ENCODE results near the gene BCR.

Gene BCR

DNA sequence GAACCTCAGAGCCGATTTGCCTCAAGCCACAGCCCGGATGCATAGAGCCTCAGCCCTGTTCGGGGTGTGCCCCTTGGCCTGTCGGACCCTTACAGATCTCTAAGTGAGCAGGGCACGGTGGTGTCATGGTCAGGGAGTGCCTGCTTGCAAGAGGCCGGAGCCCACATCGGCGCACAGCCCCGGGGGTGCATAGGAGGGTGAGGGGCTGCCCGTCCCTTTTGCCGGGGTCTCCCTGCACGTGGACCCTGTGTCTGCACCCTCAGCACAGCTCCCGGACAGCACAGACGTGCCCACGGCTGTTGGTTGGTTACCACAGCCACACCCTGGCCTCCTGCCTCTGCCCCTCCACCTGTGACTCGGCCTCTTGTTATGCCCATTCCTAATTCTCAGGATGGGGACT, 28.5 kb upstream of the BCR start:
- DNase-seq (ENCODE audit: low read depth): no peak

GRCh38 chr22:23152238-23153114, 27.8 kb upstream of the BCR start:
- DNase-seq (ENCODE audit: low read depth): no peak

DNA sequence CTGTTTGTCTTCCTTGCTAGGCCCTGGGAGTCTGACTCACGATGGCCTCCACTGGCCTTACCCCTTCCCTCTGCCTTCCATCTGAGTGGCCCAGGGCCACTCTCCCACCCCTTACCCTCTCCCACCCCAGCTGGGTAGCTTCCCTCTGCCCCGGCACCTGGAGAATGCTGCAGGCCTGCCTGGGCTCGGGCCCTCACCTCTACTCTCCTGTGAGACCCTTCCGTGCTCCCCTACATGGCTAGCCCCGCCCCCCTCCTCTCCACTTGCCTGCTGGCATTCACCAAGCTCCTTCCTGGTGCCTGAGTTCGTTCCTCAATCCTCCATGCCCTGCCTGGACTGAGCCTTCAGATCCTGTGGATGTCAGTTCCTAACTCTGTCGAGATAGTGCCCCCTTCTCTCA, 26.3 kb upstream of the BCR start:
- no peak for DNase-seq (ENCODE audit: low read depth)

- DNase-seq (ENCODE audit: low read depth): no peak
Measured at GRCh38 chr22:23154461-23154860, 25.8 kb upstream of the BCR start.

DNA sequence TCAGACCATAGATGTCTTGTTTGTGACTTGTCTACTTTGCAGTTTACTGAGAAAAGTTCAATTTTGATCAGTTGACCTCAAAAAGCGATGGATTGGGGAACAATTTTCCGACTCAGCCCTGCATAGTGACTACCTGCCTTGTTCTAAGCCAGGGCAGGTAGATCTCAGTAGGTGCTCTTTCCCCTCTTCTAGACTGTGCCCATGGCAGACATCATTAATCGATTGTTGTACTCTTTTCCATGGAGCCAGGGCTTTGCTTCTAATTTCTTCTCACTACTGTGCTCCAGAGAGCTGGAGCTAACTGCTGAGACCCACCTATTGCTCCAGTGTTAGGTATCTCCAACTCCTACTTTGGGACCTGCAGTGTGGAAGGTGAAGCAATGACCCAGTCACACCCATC, 25.2 kb upstream of the BCR start:
- DNase-seq (ENCODE audit: low read depth): no peak

GRCh38 chr22:23155831-23156230, 24.5 kb upstream of the BCR start:
- DNase-seq (ENCODE audit: low read depth): no peak

DNA sequence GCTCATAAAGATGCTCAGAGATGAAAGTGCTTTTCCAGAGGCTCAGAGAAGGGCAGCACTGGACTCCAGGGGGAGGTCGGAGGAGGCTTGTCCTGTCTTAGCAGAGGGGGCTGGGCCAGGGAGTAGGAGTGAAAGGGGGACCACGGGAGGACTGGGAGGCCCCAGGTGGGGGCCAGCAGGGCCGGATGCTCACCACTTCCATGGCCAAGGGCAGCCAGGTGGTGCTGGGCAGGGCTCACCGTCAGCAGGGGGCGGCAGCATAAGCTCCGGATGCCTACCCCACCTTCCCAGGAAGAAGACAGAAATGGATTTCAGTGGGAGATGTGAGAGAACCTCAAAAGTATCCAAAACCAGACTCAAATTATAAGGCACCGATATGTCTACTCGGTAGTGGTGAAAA, 24.0 kb upstream of the BCR start:
- DNase-seq (ENCODE audit: low read depth): no peak

DNA sequence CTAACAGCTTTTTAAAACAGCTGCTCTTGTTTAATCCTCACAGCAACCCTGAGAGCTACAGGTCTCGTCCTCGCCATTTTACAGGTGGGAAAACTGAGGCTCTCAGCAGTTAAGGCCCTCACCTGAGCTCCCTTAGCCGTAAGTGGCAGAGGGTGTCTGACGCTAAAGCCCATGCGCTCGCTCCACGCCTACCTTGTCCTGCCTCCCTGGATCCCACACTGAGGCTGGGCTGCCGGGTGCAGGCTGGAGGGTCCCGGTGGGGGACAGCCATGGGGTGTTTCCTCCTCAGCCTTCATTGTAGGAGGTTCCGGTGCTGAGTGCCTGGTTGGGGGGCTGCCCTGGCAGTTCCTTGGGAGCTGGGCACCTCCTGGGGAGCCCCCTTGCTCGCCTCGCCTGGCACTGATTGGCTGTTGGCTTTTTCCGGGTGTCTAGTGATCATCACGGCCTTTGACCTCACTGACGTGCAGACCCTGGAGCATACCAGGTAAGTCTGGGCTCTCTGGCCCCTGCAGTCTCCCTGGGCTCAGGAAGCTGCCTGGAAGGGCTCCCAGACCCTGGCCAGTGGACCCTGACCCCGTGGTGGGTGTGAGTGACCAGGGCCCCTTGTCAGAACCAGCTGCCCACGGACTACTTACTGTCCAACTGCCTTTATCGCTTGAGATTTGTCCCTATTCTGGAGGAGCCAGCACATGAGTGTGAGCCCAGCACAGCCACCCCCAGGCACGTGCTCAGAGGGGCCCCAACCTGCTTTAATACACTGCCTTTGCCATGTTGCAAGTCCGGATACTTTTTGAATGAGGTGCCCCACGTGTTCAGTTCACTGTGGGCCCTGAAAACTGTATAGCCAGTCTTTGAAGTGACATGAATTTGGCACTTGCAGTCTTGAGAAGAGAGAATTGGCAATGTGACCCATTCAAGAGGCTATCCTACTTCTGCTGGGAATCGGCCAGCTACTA, 22.5 kb upstream of the BCR start:
- DNase-seq (ENCODE audit: low read depth): no peak

- no peak for DNase-seq (ENCODE audit: low read depth)
Measured at GRCh38 chr22:23158516-23159290, 21.6 kb upstream of the BCR start.

GRCh38 chr22:23159291-23159630, 21.0 kb upstream of the BCR start:
- no peak for DNase-seq (ENCODE audit: low read depth)

DNA sequence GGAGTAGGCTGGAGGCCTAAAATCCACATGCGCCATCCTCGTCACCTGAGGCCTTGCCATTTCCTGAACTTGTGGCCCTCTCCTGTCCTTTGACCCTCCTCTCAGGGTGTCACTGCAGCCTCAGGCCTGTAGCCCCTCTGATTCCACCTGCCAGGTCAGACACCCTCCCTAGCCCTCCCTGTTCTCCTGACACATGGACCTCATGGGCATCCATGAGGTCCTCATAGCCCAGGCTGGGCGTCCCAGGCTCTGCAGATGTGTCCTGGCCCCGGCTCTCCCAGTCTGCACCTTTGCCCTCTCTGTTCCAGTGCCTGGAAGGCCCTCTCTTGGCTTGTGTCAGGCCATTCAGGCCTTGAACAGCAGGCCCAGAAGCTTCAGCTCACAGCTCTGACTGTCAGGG, 19.3 kb upstream of the BCR start:
- no peak for DNase-seq (ENCODE audit: low read depth)

- no peak for DNase-seq (ENCODE audit: low read depth)
Measured at GRCh38 chr22:23161574-23161973, 18.7 kb upstream of the BCR start.

- DNase-seq (ENCODE audit: low read depth): no peak
Measured at GRCh38 chr22:23163665-23164064, 16.6 kb upstream of the BCR start.

GRCh38 chr22:23164091-23164490, 16.2 kb upstream of the BCR start:
- DNase-seq (ENCODE audit: low read depth): no peak

GRCh38 chr22:23166042-23166831, 14.1 kb upstream of the BCR start:
- DNase-seq (ENCODE audit: low read depth): no peak

DNA sequence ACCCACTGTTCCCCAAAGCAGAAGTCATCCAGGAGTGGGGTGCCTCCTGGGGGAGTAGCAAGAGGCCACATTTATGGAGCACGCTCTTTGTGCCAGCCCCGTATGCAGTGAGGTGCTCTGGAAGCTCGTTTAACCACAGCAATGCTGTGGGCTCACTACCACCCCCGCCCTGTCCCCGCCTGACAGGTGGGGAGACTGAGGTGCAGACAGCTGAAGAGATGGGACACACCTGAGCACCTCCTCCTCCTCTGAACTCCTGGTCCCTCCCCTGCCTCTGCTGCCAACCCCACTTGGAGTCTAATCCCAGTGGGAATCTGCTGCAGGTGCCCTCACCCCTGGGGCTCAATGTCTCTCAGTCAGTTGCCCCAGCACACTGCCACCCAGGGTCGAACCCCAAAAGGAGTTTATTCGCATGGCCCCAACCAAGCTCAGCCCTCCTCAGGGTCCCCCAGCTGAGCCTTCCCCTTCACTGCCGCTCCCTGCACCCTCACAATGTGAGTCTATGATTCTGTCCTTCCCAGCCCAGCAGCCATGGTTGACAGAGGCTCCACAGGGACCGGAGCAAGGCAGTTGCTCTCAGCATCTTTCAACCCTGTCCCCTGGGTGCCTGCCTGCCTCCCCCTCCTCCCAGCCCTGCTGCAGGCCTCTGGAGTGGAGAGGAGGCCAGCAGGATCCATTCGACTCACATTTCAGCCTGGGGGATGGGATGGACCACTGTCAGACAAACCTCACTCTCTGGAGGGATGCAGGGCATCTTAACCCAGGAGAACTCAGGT, 13.3 kb upstream of the BCR start:
- no peak for DNase-seq (ENCODE audit: low read depth)

- no peak for DNase-seq (ENCODE audit: low read depth)
Measured at GRCh38 chr22:23168391-23169042, 11.8 kb upstream of the BCR start.

DNA sequence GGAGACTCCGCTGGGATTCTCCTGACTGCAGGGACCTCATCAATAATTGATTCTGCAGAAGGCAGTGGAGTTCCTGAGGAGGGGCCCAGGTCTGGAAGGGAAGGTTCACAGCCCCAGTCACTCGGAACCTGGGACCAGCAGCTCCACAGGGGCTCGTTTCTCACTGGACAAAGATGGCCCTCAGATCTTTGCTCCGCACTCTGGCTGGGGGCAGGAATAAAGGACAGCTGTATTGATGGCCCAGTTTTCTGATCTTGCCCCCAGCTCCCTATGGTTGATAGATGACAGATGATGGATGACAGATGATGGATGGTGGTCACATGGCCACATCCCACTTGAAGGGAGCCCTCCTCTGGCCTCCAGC, 11.3 kb upstream of the BCR start:
- no peak for DNase-seq (ENCODE audit: low read depth)

DNA sequence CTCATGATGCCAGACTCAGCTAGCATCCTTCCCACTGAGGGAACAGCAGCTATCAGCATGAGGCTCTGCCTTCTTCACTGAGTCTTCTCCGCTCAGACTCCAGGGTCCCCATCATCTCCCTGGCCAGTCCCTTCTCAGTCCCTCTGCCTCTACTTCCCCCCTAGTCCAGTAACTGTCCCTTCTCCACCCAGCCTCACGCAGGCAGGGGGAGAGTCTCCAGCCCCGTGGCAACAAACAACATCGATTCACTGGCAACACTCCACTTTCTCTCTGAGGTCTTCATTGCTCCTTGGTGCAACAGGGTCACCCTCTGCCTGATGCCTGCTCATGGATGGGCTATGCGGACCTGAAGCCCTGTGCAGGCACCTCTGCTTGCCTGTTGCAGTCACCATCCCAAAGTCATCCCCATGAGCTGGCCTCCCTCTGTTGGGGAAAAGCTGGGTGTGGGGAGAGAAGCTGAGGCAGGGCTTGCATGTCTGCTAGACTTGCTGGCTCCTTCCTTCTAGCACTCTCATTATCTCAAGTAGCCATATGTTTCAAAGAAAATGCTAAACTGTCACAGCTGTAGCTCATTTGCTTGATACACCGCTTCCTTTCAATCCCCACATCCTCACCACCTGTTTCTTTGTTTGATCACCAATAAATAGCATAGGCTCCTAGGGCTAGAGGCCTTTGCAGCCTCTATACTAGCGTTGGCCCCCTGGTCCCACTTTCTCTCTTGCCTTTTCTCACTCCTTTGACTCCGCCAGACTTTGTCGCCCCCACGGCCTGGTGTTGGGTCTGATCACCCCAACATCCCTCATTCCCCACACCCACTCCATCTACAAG, 4.3 kb upstream of the BCR start:
- no peak for DNase-seq (ENCODE audit: low read depth)

GRCh38 chr22:23176645-23177027, 3.7 kb upstream of the BCR start:
- no peak for DNase-seq (ENCODE audit: low read depth)
